CD14-positive monocyte (primary cell): Measurements from ENCODE around the gene LDLR. TPM values are rescaled to one million over a fixed set of nuclear protein-coding genes. Genes with fewer than 3 reads are reported as not detected.
A peak's percentile ranks its signal among the peaks of the same experiment; 100 is the strongest.

Experiments
- DNase-seq, 3 donors: peaks; one replicate each; pipeline ENCODE4 v3.0.0-alpha.2; 2011 to 2022
- H2AFZ ChIP-seq: 2 replicates; pipeline ENCODE4 v1.6.0; 2012; ENCODE audit warnings: mild to moderate bottlenecking, low read depth, low read length, inconsistent platforms; ENCODE audit not compliant: insufficient read depth, poor library complexity, severe bottlenecking
- H3K27ac ChIP-seq, 2 donors: 1 replicate in 1 of 2; 2 replicates in 1 of 2; pipeline ENCODE4 v1.5.1; 2012 to 2013; ENCODE audit warnings: low read length in 2 of 2, control low read depth in 1 of 2, inconsistent platforms in 1 of 2, low read depth in 1 of 2, mild to moderate bottlenecking in 1 of 2
- H3K27me3 ChIP-seq, 2 donors: one replicate each; pipeline versions ENCODE4 v1.6.0 to v1.6.1; 2011 to 2013; ENCODE audit warnings: low read length in 2 of 2; ENCODE audit not compliant: control insufficient read depth in 2 of 2, insufficient read depth in 2 of 2
- H3K36me3 ChIP-seq, 2 donors: replicated peaks in 1 of 2; 1 replicate in 1 of 2; 2 replicates in 1 of 2; pipeline versions ENCODE4 v1.5.1 to v1.6.1; 2012 to 2013; ENCODE audit warnings: low read length in 2 of 2, control low read depth in 1 of 2, inconsistent platforms in 1 of 2, mild to moderate bottlenecking in 1 of 2; ENCODE audit not compliant: insufficient read depth in 2 of 2, control insufficient read depth in 1 of 2
- H3K4me1 ChIP-seq, 2 donors: 1 replicate in 1 of 2; 2 replicates in 1 of 2; pipeline versions ENCODE4 v1.5.1 to v1.6.1; 2012 to 2013; ENCODE audit warnings: low read length in 2 of 2, control low read depth in 1 of 2, inconsistent platforms in 1 of 2, mild to moderate bottlenecking in 1 of 2, moderate library complexity in 1 of 2; ENCODE audit not compliant: insufficient read depth in 2 of 2, control insufficient read depth in 1 of 2
- H3K4me2 ChIP-seq: replicated peaks from 2 replicates; pipeline ENCODE3; 2012; ENCODE audit warnings: low read length, moderate library complexity, mild to moderate bottlenecking; ENCODE audit not compliant: poor library complexity, severe bottlenecking; ENCODE audit errors: extremely low read depth
- H3K4me3 ChIP-seq, 3 experiments: fragments of 200-600 bp in 1 of 3; sonication (generic) in 1 of 3; replicated peaks in 1 of 3; 1 replicate in 2 of 3; 2 replicates in 1 of 3; pipeline ENCODE4 v1.5.1; 2011 to 2013; ENCODE audit warnings: low read length in 3 of 3, mild to moderate bottlenecking in 3 of 3, control low read depth in 2 of 3, low read depth in 2 of 3, inconsistent platforms in 1 of 3, moderate library complexity in 1 of 3
- H3K79me2 ChIP-seq: 2 replicates; pipeline ENCODE4 v1.6.0; 2012; ENCODE audit warnings: mild to moderate bottlenecking, control low read depth, inconsistent platforms, low read length, moderate library complexity; ENCODE audit not compliant: insufficient read depth
- H3K9ac ChIP-seq: 2 replicates; pipeline ENCODE4 v1.6.0; 2017; ENCODE audit warnings: low read length, mild to moderate bottlenecking; ENCODE audit not compliant: insufficient read depth, poor library complexity, severe bottlenecking
- H3K9me3 ChIP-seq, 2 donors: replicated peaks in 1 of 2; 1 replicate in 1 of 2; 2 replicates in 1 of 2; pipeline versions ENCODE4 v1.5.1 to v1.6.1; 2012 to 2013; ENCODE audit warnings: low read length in 2 of 2, control low read depth in 1 of 2; ENCODE audit not compliant: control insufficient read depth in 1 of 2, insufficient read depth in 1 of 2
- H4K20me1 ChIP-seq: 2 replicates; pipeline ENCODE4 v1.6.0; 2012; ENCODE audit warnings: mild to moderate bottlenecking, low read length, control low read depth, moderate library complexity; ENCODE audit not compliant: insufficient read depth
- H3K27ac Mint-ChIP-seq, 7 donors: one replicate each; pipeline ENCODE4 v1.8.0; 2020; ENCODE audit warnings: mild to moderate bottlenecking in 7 of 7, mixed read lengths in 7 of 7, moderate library complexity in 6 of 7, inconsistent platforms in 2 of 7
- H3K27me3 Mint-ChIP-seq, 3 donors: one replicate each; pipeline ENCODE4 v1.8.0; 2021 to 2022; ENCODE audit warnings: low read depth in 3 of 3, mild to moderate bottlenecking in 3 of 3, mixed read lengths in 3 of 3, moderate library complexity in 3 of 3, inconsistent platforms in 1 of 3
- H3K36me3 Mint-ChIP-seq, 2 donors: one replicate each; pipeline ENCODE4 v1.8.0; 2020; ENCODE audit warnings: mixed read lengths in 2 of 2, inconsistent platforms in 1 of 2, mild to moderate bottlenecking in 1 of 2
- H3K4me1 Mint-ChIP-seq: one replicate; pipeline ENCODE4 v1.8.0; 2020; ENCODE audit warnings: mild to moderate bottlenecking, mixed read lengths
- H3K4me3 Mint-ChIP-seq, 2 donors: one replicate each; pipeline ENCODE4 v1.8.0; 2020; ENCODE audit warnings: mild to moderate bottlenecking in 2 of 2, mixed read lengths in 2 of 2, moderate library complexity in 1 of 2
- H3K9me3 Mint-ChIP-seq, 7 donors: one replicate each; pipeline ENCODE4 v1.8.0; 2020 to 2022; ENCODE audit warnings: mixed read lengths in 7 of 7, mild to moderate bottlenecking in 6 of 7, moderate library complexity in 6 of 7, inconsistent platforms in 2 of 7
- WGBS: methylation state at CpG from one replicate; pipeline ENCODE4 v1.1.5; 2013; ENCODE audit warnings: missing lambda C conversion rate; ENCODE audit not compliant: insufficient coverage; 5-methylcytosine and 5-hydroxymethylcytosine counted together
- intact Hi-C, 2 donors: fragments of 100-400 bp; cut with micrococcal nuclease; formaldehyde crosslinking; loops; one replicate each; pipeline versions ENCODE4 v1.15.0 to v1.15.1; 2023
- polyA plus RNA-seq, 3 donors: library from polyadenylated mRNA; depleted of rRNA in 1 of 3; unstranded in 2 of 3; stranded (reverse) in 1 of 3; fragments of 300-500 nt in 2 of 3; fragments of >200 nt in 1 of 3; fragmentation: Illumina TruSeq in 2 of 3; gene quantifications; 1 replicate in 2 of 3; 2 replicates in 1 of 3; pipeline ENCODE4 v1.2.3, GENCODE V29; 2012 to 2021
- TF ChIP-seq, protein P1 (sequence below): fragments of 200-600 bp; IDR thresholded peaks from one replicate; pipeline ENCODE4 v1.8.0; 2022; ENCODE audit warnings: antibody characterized with exemption, mild to moderate bottlenecking

The LDLR gene
- polyA plus RNA-seq, 3 donors = 14.3 to 21.2 (median 19.8) TPM

GRCh38 chr19:11045536-11045935 lies 43.7 kb upstream of the LDLR start:
- H3K4me1 ChIP-seq = peaks cover 22 to 24% of the 10 kb centered on the region in 2 donors
- intact Hi-C loops = no loop called here

GRCh38 chr19:11046605-11047354 lies 42.5 kb upstream of the LDLR start:
- Histone ChIP-seq H3K27me3 (peaks cover 0 to 13% of the 10 kb centered on the region in 2 donors), H3K79me2 (no peaks in the 10 kb centered on the region), H2AFZ (no peak overlapping the region), H3K36me3 (peaks cover 19 to 47% of the 10 kb centered on the region in 2 donors), H4K20me1 (peaks cover 24% of the 10 kb centered on the region), H3K9me3 (no peaks in the 10 kb centered on the region), H3K4me1 (peaks cover 22 to 27% of the 10 kb centered on the region in 2 donors), H3K4me3 (no peak overlapping the region), H3K4me2 (no peak overlapping the region), H3K9ac (no peak overlapping the region), H3K27ac (no peak overlapping the region)
- TF ChIP-seq, protein P1, sequence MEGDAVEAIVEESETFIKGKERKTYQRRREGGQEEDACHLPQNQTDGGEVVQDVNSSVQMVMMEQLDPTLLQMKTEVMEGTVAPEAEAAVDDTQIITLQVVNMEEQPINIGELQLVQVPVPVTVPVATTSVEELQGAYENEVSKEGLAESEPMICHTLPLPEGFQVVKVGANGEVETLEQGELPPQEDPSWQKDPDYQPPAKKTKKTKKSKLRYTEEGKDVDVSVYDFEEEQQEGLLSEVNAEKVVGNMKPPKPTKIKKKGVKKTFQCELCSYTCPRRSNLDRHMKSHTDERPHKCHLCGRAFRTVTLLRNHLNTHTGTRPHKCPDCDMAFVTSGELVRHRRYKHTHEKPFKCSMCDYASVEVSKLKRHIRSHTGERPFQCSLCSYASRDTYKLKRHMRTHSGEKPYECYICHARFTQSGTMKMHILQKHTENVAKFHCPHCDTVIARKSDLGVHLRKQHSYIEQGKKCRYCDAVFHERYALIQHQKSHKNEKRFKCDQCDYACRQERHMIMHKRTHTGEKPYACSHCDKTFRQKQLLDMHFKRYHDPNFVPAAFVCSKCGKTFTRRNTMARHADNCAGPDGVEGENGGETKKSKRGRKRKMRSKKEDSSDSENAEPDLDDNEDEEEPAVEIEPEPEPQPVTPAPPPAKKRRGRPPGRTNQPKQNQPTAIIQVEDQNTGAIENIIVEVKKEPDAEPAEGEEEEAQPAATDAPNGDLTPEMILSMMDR = no peak
- DNase-seq = no peak
- Mint-ChIP-seq H3K36me3 (peaks cover 59 to 81% of the 10 kb centered on the region in 2 donors), H3K27me3 (peaks cover 19 to 38% (median 25%) of the 10 kb centered on the region in 3 donors), H3K4me1 (peaks cover 26% of the 10 kb centered on the region), H3K9me3 (peaks cover 0 to 2% (median 0%) of the 10 kb centered on the region in 7 donors), H3K27ac (no peak overlapping the region), H3K4me3 (peak overlapping the region in 1 of 2 donors; percentile 11)
- intact Hi-C loops = no loop called here
- WGBS = 96% methylated on average over 9 of the region's 14 CpGs

More at GRCh38 chr19:11045536-11045935, 43.7 kb upstream of the LDLR start:
- Mint-ChIP-seq H3K4me1 (peaks cover 26% of the 10 kb centered on the region), H3K9me3 (peaks cover 0 to 5% (median 0%) of the 10 kb centered on the region in 7 donors), H3K27me3 (peaks cover 18 to 30% (median 20%) of the 10 kb centered on the region in 3 donors), H3K4me3 (peak overlapping the region in 1 of 2 donors; percentile 11), H3K27ac (no peak overlapping the region), H3K36me3 (peaks cover 68 to 87% of the 10 kb centered on the region in 2 donors)
- H3K36me3 ChIP-seq = peaks cover 29 to 58% of the 10 kb centered on the region in 2 donors
- H3K27ac ChIP-seq = no peak overlapping the region
- no CpG with 5 or more reads among the region's 4 CpGs for WGBS
- peaks cover 16% of the 10 kb centered on the region for H4K20me1 ChIP-seq
- H3K9ac ChIP-seq = no peak overlapping the region
- TF ChIP-seq, protein P1 = no peak
- no peak for DNase-seq
- H3K27me3 ChIP-seq = peaks cover 0 to 7% of the 10 kb centered on the region in 2 donors
- H3K4me2 ChIP-seq = no peak overlapping the region
- no peaks in the 10 kb centered on the region for H3K9me3 ChIP-seq
- H2AFZ ChIP-seq = no peak overlapping the region
- no peak overlapping the region for H3K4me3 ChIP-seq
- H3K79me2 ChIP-seq = no peaks in the 10 kb centered on the region
